GM21576 (cell line): ENCODE measurements around the gene PRKAR1B.

Experiments
- ATAC-seq: cut with Tn5 transposase; IDR thresholded peaks from one replicate; pipeline ENCODE4 v1.9.1; 2021; ENCODE audit warnings: mild to moderate bottlenecking, moderate library complexity; ENCODE audit not compliant: unreplicated experiment

Gene PRKAR1B

GRCh38 chr7:545470-545869 is 181.6 kb downstream of the PRKAR1B start:
- ATAC-seq: no peak

- no peak for ATAC-seq
Observed at GRCh38 chr7:544338-545221, 182.5 kb downstream of the PRKAR1B start.

GRCh38 chr7:543501-544337 is 183.4 kb downstream of the PRKAR1B start:
- no peak for ATAC-seq

GRCh38 chr7:542713-543500 is 184.2 kb downstream of the PRKAR1B start:
- ATAC-seq: no peak

GRCh38 chr7:542131-542712 is 184.9 kb downstream of the PRKAR1B start:
- no peak for ATAC-seq

- no peak for ATAC-seq
Observed at GRCh38 chr7:541661-542060, 185.4 kb downstream of the PRKAR1B start.

- no peak for ATAC-seq
Observed at GRCh38 chr7:540997-541396, 186.1 kb downstream of the PRKAR1B start.

GRCh38 chr7:540579-540978 is 186.5 kb downstream of the PRKAR1B start:
- ATAC-seq: no peak

- no peak for ATAC-seq
Observed at GRCh38 chr7:539731-540411, 187.2 kb downstream of the PRKAR1B start.

GRCh38 chr7:538764-539685 is 188.1 kb downstream of the PRKAR1B start:
- no peak for ATAC-seq

- no peak for ATAC-seq
Observed at GRCh38 chr7:537911-538634, 189.0 kb downstream of the PRKAR1B start.

- no peak for ATAC-seq
Observed at GRCh38 chr7:536231-536630, 190.8 kb downstream of the PRKAR1B start.

- no peak for ATAC-seq
Observed at GRCh38 chr7:534959-535358, 192.1 kb downstream of the PRKAR1B start.

- no peak for ATAC-seq
Observed at GRCh38 chr7:534075-534474, 193.0 kb downstream of the PRKAR1B start.

GRCh38 chr7:533266-533665 is 193.8 kb downstream of the PRKAR1B start:
- no peak for ATAC-seq

GRCh38 chr7:532379-533143 is 194.5 kb downstream of the PRKAR1B start:
- no peak for ATAC-seq

- no peak for ATAC-seq
Observed at GRCh38 chr7:531777-532176, 195.3 kb downstream of the PRKAR1B start.

- no peak for ATAC-seq
Observed at GRCh38 chr7:528451-528850, 198.6 kb downstream of the PRKAR1B start.
